ENCODE data around the gene CCNJL. TPM values are rescaled to one million over a fixed set of nuclear protein-coding genes. Genes with fewer than 3 reads are reported as not detected.

CCNJL gene
- polyA plus RNA-seq, 2 of the 4 experiments (the other 2 are of a cell fraction), result 7.4 to 16.2 TPM

- Histone ChIP-seq H3K9me3 (no peaks in the 10 kb centered on the region), H3K4me3 (no peak overlapping the region), H3K4me1 (no peaks in the 10 kb centered on the region), H3K4me2 (no peak overlapping the region), H3K27ac (no peak overlapping the region)
- 73% methylated on average over 2 of the region's 2 CpGs for WGBS (ENCODE audit: missing lambda C conversion rate)
- DNase-seq (ENCODE audit: low read depth in 1 of 2, low spot score in 1 of 2), result no peak
- FAIRE-seq, result no peak
- CTCF ChIA-PET, result interaction anchor here (0.6 to 3.6 kb wide), 4 partner anchors 8 to 119 kb away, joined by 3 to 17 read pairs (median 5); no protein-coding TSS in a partner anchor
- TF ChIP-seq KDM5A (IDR thresholded peaks at IDR 0.05) (no peak), HDAC2 (IDR thresholded peaks at IDR 0.05) (no peak), JUNB (IDR thresholded peaks at IDR 0.05) (no peak), HOXB13 (CRISPR knock-in tag; IDR thresholded peaks at IDR 0.05; ENCODE audit: low read depth) (no peak)
- no peak for ATAC-seq
- POLR2A ChIA-PET, result interaction anchor here (0.7 to 0.8 kb wide), 2 partner anchors 9 to 29 kb away, joined by 4 to 5 read pairs; no protein-coding TSS in a partner anchor
These were observed 85.4 kb downstream of the CCNJL start for GRCh38 chr5:160227012-160227411.

- DNase-seq (ENCODE audit: low read depth in 1 of 2, low spot score in 1 of 2) (no peak), FAIRE-seq (no peak), ATAC-seq (no peak)
- CTCF ChIA-PET, result interaction anchor here (1.2 to 2.4 kb wide), 2 partner anchors 10 to 22 kb away, joined by 7 to 9 read pairs; no protein-coding TSS in a partner anchor
- Histone ChIP-seq H3K4me3 (no peak overlapping the region), H3K4me1 (no peaks in the 10 kb centered on the region), H3K27ac (no peak overlapping the region), H3K9me3 (no peaks in the 10 kb centered on the region), H3K4me2 (no peak overlapping the region)
- POLR2A ChIA-PET, result no interaction called here
- TF ChIP-seq JUNB (IDR thresholded peaks at IDR 0.05), result no peak
- TF ChIP-seq KDM5A (IDR thresholded peaks at IDR 0.05), result no peak
- TF ChIP-seq MYC (IDR thresholded peaks at IDR 0.05; ENCODE audit: borderline replicate concordance, low read length), result no peak
- TF ChIP-seq CTCF (IDR thresholded peaks at IDR 0.05), result no peak
- TF ChIP-seq SMC3 (IDR thresholded peaks at IDR 0.05), result no peak
- TF ChIP-seq BHLHE40 (IDR thresholded peaks at IDR 0.05; ENCODE audit: low read depth, low read length), result no peak
- no peak for TF ChIP-seq MAFK (IDR thresholded peaks at IDR 0.05; ENCODE audit: partially characterized antibody)
- TF ChIP-seq ELK1 (IDR thresholded peaks at IDR 0.05; ENCODE audit: low read depth, low read length), result no peak
- TF ChIP-seq TP53 (CRISPR knock-in tag; IDR thresholded peaks at IDR 0.05), result no peak
- no peak for TF ChIP-seq ATOH8 (CRISPR knock-in tag; IDR thresholded peaks at IDR 0.05; ENCODE audit: low read depth)
- no peak for TF ChIP-seq HDAC2 (IDR thresholded peaks at IDR 0.05)
- no peak for TF ChIP-seq CBX8 (IDR thresholded peaks at IDR 0.05)
- no peak for TF ChIP-seq ESRRA (IDR thresholded peaks at IDR 0.05; ENCODE audit: borderline replicate concordance, low read length)
- 83% methylated on average over 3 of the region's 3 CpGs for WGBS (ENCODE audit: missing lambda C conversion rate)
These were observed 91.3 kb downstream of the CCNJL start for GRCh38 chr5:160221082-160221481.

- H3K4me2 ChIP-seq, result no peak overlapping the region
- ChIA-PET POLR2A (no interaction called here), CTCF (interaction anchor here (0.6 to 2.5 kb wide), 6 partner anchors 9 to 195 kb away, joined by 3 to 11 read pairs (median 3); no protein-coding TSS in a partner anchor)
- ATAC-seq, result no peak
- FAIRE-seq, result no peak
- TF ChIP-seq ESRRA (IDR thresholded peaks at IDR 0.05; ENCODE audit: borderline replicate concordance, low read length), result no peak
- no peak for TF ChIP-seq MAX (IDR thresholded peaks at IDR 0.05)
- TF ChIP-seq MAZ (IDR thresholded peaks at IDR 0.05; ENCODE audit: borderline replicate concordance, low read depth, low read length), result no peak
- no peak for TF ChIP-seq FOSL2 (IDR thresholded peaks at IDR 0.05)
- no peak for TF ChIP-seq FOSL2 (CRISPR knock-in tag; IDR thresholded peaks at IDR 0.05)
- TF ChIP-seq HOXA7 (CRISPR knock-in tag; IDR thresholded peaks at IDR 0.05), result no peak
- TF ChIP-seq TFCP2L1 (CRISPR knock-in tag; IDR thresholded peaks at IDR 0.05), result no peak
- TF ChIP-seq CBX2 (IDR thresholded peaks at IDR 0.05; ENCODE audit: borderline replicate concordance, low read depth), result no peak
- no peak for TF ChIP-seq PHF8 (IDR thresholded peaks at IDR 0.05; ENCODE audit: borderline replicate concordance, low read depth)
- TF ChIP-seq ZSCAN20 (CRISPR knock-in tag; IDR thresholded peaks at IDR 0.05), result no peak
- TF ChIP-seq HDAC2 (IDR thresholded peaks at IDR 0.05), result no peak
- no peak for TF ChIP-seq E2F6 (IDR thresholded peaks at IDR 0.05; ENCODE audit: borderline replicate concordance, low read depth)
- no peak for TF ChIP-seq NFE2L2 (conservative IDR thresholded peaks at IDR 0.05; ENCODE audit: low read length)
- TF ChIP-seq MAFK (IDR thresholded peaks at IDR 0.05; ENCODE audit: partially characterized antibody), result no peak
- TF ChIP-seq ATOH8 (CRISPR knock-in tag; IDR thresholded peaks at IDR 0.05; ENCODE audit: low read depth), result no peak
- TF ChIP-seq RAD21 (conservative IDR thresholded peaks at IDR 0.05 in 1 of 2, IDR thresholded peaks at IDR 0.05 in 1 of 2), result no peak
- TF ChIP-seq RFX5 (IDR thresholded peaks at IDR 0.05), result no peak
- H3K4me1 ChIP-seq, result no peaks in the 10 kb centered on the region
- DNase-seq (ENCODE audit: low read depth in 1 of 2, low spot score in 1 of 2), result no peak
- 62% methylated on average over 4 of the region's 4 CpGs for WGBS (ENCODE audit: missing lambda C conversion rate)
- H3K9me3 ChIP-seq, result no peaks in the 10 kb centered on the region
- no peak overlapping the region for H3K27ac ChIP-seq
- no peak overlapping the region for H3K4me3 ChIP-seq
These were observed 93.0 kb downstream of the CCNJL start for GRCh38 chr5:160219356-160219755.

Measured in A549 (cell line).